Pancreas (tissue), 10 donors: ENCODE data around the gene AGBL1. TPM values are rescaled to one million over a fixed set of nuclear protein-coding genes. Genes with fewer than 3 reads are reported as not detected.

Experiments used
- ATAC-seq, 4 donors: fragments of 200-7000 bp; cut with Tn5 transposase; one replicate each; pipeline versions ENCODE4 v1.8.0 to v1.9.1; 2020; ENCODE audit warnings: mild to moderate bottlenecking in 4 of 4, moderate library complexity in 4 of 4
- DNase-seq, 6 donors: peaks; one replicate each; pipeline ENCODE4 v3.0.0-alpha.2; 2020
- FAIRE-seq: peaks from 2 replicates; lab custom pipeline; 2012; peaks lifted over from hg19 to GRCh38; lab: Jason Lieb, UNC
- H3K27ac ChIP-seq, 4 donors: fragments of 200-600 bp; sonication (generic); 1 replicate in 3 of 4; 2 replicates in 1 of 4; pipeline versions ENCODE4 v1.5.0 to v1.8.0; 2020
- H3K27me3 ChIP-seq, 4 donors: fragments of 200-600 bp; one replicate each; pipeline ENCODE4 v1.8.0; 2021
- H3K36me3 ChIP-seq, 3 donors: fragments of 200-600 bp; sonication (generic) in 1 of 3; one replicate each; pipeline versions ENCODE4 v1.5.0 to v1.8.0; 2020 to 2021
- H3K4me1 ChIP-seq, 3 donors: fragments of 200-600 bp; one replicate each; pipeline ENCODE4 v1.8.0; 2021
- H3K4me3 ChIP-seq, 4 donors: fragments of 200-600 bp; sonication (generic) in 2 of 4; one replicate each; pipeline versions ENCODE4 v1.5.0 to v1.8.0; 2020 to 2021
- H3K9me3 ChIP-seq, 4 donors: fragments of 200-600 bp; one replicate each; pipeline ENCODE4 v1.8.0; 2021
- CTCF ChIP-seq, 4 donors: fragments of 200-600 bp; sonication (generic) in 3 of 4; IDR thresholded peaks; one replicate each; pipeline versions ENCODE4 v1.5.0 to v1.8.0; 2021; ENCODE audit warnings: antibody characterized with exemption in 4 of 4
- whole genome bisulfite sequencing, 2 donors: extraction: QIAGEN DNeasy Blood & Tissue Kit; methylation state at CpG; one replicate each; pipeline ENCODE4 v1.1.7; 2013; 5-methylcytosine and 5-hydroxymethylcytosine counted together
- intact Hi-C, 3 donors: fragments of 100-400 bp; cut with DNase I; formaldehyde crosslinking; loops; one replicate each; pipeline versions ENCODE4 v1.11.1 to v1.14.2; 2022
- polyA plus RNA-seq, 2 donors: library from polyadenylated mRNA; stranded (reverse); fragments of 200-250 nt; gene quantifications; one replicate each; pipeline ENCODE4 v1.2.3, GENCODE V29; 2013
- total RNA-seq, 6 donors: library from RNA; stranded (reverse); fragmentation: NEBNext Ultra II Directional in 4 of 6; extraction: Animal tissue kit (Norgen Biotek cat#: 25700) in 4 of 6; gene quantifications; one replicate each; pipeline versions ENCODE4 v1.2.1 to v1.2.4, GENCODE V29; 2021 to 2023
- donor health status: healthy with polysubstance abuse.
- donor health status: DM: no; HTN: no; CAD: no; lungs with moderate emphysema.
- donor health status: DM: no; HTN: no; CAD: no.
- donor health status: control.
- donor health status: control.
- donor health status: Bipolar disorder and iron deficiency.
- donor health status: DM: yes; HTN: yes; CAD: no.
- donor health status: DM: no; HTN: no; CAD: no.
- donor health status: DM: no; HTN: no; CAD: no.
- donor health status: DM: yes; HTN: yes; CAD: no.

Gene AGBL1
- total and polyA plus RNA-seq, 8 donors: under 0.01 to 0.06 (median 0.05) TPM; not detected in 5

DNA sequence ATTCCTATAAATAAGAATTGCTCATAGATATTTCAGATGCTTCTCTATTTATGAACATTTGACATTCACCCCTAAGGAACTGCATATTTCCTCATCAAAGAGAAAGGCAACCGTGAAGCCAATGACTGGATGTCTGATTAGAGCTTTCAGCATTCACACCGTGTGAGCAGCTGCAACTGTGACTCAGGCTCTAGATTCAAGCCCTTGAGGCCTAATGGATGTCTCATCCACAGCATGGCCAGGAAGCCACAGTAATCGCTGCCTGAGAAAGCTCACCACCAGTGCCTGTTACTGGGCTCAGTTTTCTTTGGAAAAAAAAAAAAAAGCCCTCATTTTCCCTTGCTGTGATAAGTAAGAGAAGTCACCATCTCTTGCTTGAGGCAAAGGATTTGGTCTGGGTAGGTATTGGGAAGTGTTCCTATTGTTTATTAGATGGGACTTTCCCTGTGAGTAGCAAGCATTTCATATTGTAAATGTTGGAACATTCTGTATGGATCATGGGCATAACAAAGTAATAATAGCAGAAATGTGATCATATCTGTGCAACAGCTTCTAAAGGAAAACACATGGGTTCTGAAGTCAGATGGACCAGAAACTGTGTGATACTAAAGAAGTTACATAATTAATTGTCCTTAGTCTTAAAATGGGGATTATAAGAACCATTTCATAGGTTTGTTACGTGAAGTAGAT lies 783.7 kb downstream of the AGBL1 start:
- peaks cover 0 to 7% (median 0%) of the 10 kb centered on the region in 4 donors for H3K27me3 ChIP-seq
- FAIRE-seq (no peak), ATAC-seq (no peak), DNase-seq (no peak)
- no peak for TF ChIP-seq CTCF (IDR thresholded peaks at IDR 0.05)
- no peak overlapping the region for H3K4me3 ChIP-seq
- intact Hi-C loops: no loop called here
- no peaks in the 10 kb centered on the region for H3K9me3 ChIP-seq
- no peaks in the 10 kb centered on the region for H3K4me1 ChIP-seq
- 46 to 55% methylated on average over 4 of the region's 4 CpGs for WGBS, 2 donors
- no peaks in the 10 kb centered on the region for H3K36me3 ChIP-seq
- no peak overlapping the region for H3K27ac ChIP-seq

GRCh38 chr15:86865920-86866319 lies 786.2 kb downstream of the AGBL1 start:
- Histone ChIP-seq H3K36me3 (no peaks in the 10 kb centered on the region), H3K4me1 (no peaks in the 10 kb centered on the region), H3K27ac (no peak overlapping the region), H3K27me3 (peaks cover 0 to 7% (median 0%) of the 10 kb centered on the region in 4 donors), H3K9me3 (no peaks in the 10 kb centered on the region), H3K4me3 (no peak overlapping the region)
- TF ChIP-seq CTCF (IDR thresholded peaks at IDR 0.05): no peak
- ATAC-seq (no peak), DNase-seq (no peak), FAIRE-seq (no peak)
- intact Hi-C loops: no loop called here

GRCh38 chr15:86870846-86871245 lies 791.2 kb downstream of the AGBL1 start:
- H3K27ac ChIP-seq: no peak overlapping the region
- no peak for DNase-seq
- peaks cover 0 to 3% (median 0%) of the 10 kb centered on the region in 4 donors for H3K27me3 ChIP-seq
- H3K9me3 ChIP-seq: no peaks in the 10 kb centered on the region
- TF ChIP-seq CTCF (IDR thresholded peaks at IDR 0.05): no peak
- no peaks in the 10 kb centered on the region for H3K36me3 ChIP-seq
- no peaks in the 10 kb centered on the region for H3K4me1 ChIP-seq
- H3K4me3 ChIP-seq: no peak overlapping the region
- FAIRE-seq: no peak
- intact Hi-C loops: no loop called here
- WGBS, 2 donors: 46 to 69% methylated on average over 3 of the region's 3 CpGs
- no peak for ATAC-seq

GRCh38 chr15:86871964-86872363 lies 792.3 kb downstream of the AGBL1 start:
- no peak for TF ChIP-seq CTCF (IDR thresholded peaks at IDR 0.05)
- no peaks in the 10 kb centered on the region for H3K36me3 ChIP-seq
- H3K27me3 ChIP-seq: peaks cover 0 to 3% (median 0%) of the 10 kb centered on the region in 4 donors
- FAIRE-seq: no peak
- H3K4me1 ChIP-seq: no peaks in the 10 kb centered on the region
- 53 to 63% methylated on average over 4 of the region's 4 CpGs for WGBS, 2 donors
- DNase-seq: no peak
- no peaks in the 10 kb centered on the region for H3K9me3 ChIP-seq
- intact Hi-C loops: no loop called here
- H3K27ac ChIP-seq: no peak overlapping the region
- ATAC-seq: no peak
- H3K4me3 ChIP-seq: no peak overlapping the region

GRCh38 chr15:86872782-86873181 lies 793.1 kb downstream of the AGBL1 start:
- H3K27me3 ChIP-seq: peaks cover 0 to 3% (median 0%) of the 10 kb centered on the region in 4 donors
- no peaks in the 10 kb centered on the region for H3K9me3 ChIP-seq
- H3K27ac ChIP-seq: no peak overlapping the region
- 61 to 83% methylated on average over 1 of the region's 1 CpG for WGBS, 2 donors
- intact Hi-C loops: no loop called here
- ATAC-seq: no peak
- no peaks in the 10 kb centered on the region for H3K36me3 ChIP-seq
- H3K4me3 ChIP-seq: no peak overlapping the region
- no peak for DNase-seq
- FAIRE-seq: no peak
- no peak for TF ChIP-seq CTCF (IDR thresholded peaks at IDR 0.05)
- no peaks in the 10 kb centered on the region for H3K4me1 ChIP-seq
